Measurements from ENCODE around the gene ZNF541.

ZNF541 gene, protein sequence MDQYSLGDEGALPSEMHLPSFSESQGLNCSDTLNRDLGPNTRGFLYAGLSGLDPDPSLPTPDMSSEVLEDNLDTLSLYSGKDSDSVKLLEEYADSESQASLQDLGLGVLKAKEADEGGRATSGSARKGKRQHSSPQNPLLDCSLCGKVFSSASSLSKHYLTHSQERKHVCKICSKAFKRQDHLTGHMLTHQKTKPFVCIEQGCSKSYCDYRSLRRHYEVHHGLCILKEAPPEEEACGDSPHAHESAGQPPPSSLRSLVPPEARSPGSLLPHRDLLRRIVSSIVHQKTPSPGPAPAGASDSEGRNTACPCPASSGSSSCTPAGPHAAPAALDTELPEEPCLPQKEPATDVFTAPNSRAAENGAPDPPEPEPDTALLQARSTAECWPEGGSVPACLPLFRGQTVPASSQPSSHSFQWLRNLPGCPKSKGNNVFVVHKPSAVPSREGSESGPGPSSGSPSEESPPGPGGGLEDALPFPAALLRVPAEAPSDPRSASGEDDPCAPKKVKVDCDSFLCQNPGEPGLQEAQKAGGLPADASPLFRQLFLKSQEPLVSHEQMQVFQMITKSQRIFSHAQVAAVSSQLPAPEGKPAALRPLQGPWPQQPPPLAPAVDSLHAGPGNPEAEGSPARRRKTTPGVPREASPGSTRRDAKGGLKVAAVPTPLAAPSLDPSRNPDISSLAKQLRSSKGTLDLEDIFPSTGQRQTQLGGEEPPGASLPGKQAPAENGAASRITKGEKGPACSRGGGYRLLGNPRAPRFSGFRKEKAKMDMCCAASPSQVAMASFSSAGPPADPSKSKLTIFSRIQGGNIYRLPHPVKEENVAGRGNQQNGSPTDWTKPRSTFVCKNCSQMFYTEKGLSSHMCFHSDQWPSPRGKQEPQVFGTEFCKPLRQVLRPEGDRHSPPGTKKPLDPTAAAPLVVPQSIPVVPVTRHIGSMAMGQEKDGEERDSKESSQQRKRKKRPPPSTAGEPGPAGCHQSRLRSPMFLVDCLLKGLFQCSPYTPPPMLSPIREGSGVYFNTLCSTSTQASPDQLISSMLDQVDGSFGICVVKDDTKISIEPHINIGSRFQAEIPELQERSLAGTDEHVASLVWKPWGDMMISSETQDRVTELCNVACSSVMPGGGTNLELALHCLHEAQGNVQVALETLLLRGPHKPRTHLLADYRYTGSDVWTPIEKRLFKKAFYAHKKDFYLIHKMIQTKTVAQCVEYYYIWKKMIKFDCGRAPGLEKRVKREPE (N-terminal part only)

GRCh38 chr19:47573071-47574026, at the start of gene ZNF541:
Gene ZNF541 (minus strand): TSS chr19:47573148. CDS start chr19:47555856, 17,292 bp downstream.
- no peak for DNase-seq (ENCODE audit: low spot score)

DNA sequence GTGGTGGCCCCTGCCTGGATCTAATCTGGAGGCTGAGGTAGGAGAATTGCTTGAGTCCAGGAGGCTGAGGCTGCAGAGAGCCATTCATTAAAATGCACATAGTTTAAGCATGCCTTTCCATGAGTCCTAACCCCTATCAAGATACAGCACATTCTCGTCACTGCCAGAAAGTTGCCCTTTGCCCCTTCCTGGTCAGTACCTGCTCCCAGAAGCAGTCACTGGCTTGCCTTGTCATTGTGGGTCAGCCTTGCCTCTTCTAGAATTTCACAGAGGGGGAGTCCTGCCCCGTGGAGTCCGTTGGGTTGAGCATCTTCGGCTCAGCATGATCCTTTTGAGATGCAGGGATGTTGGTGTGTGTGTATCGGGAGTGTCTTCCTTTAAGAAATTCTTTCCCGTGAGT, 46.8 kb upstream of the ZNF541 start:
- DNase-seq (ENCODE audit: low spot score): no peak

DNA sequence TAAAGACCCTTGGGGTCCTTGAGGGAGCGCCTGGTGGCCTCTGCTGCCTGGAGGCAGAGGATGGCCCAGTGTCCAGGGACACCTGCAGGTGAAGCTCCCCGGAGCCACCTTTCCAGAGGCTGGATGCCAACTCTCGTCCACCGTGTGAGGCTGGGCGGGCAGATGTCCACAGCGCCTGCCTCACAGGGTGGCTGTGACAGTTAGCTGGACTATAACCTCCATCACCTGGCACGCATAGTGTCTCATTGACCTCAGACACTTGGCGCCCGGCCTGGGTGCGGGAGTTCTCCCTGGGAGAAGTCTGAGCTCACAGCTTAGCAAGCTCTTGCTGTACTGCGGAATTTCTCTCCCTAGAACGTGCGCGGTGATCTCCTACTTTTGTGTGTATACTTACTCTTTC, 45.8 kb upstream of the ZNF541 start:
- no peak for DNase-seq (ENCODE audit: low spot score)

DNA sequence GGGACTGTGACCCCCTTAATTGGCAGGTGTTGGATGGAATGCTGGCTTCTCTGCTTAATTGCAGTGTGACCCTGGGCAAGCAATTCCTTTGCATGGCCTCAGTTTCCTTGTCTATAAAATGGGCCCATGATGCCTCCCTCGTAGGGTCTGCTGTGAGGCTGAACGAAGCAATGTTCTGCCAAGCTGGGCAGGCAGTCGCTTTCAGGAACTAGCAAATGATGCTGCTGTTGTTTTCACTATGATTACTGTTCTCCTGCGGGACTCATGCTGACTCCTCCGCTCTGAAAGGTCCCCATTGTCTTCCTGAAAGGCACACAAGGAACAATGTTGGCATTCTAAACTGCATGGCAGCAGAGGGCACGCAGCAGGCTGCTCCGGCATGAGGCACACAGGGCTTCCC, 42.8 kb upstream of the ZNF541 start:
- DNase-seq (ENCODE audit: low spot score): no peak

GRCh38 chr19:47615230-47615629, 42.3 kb upstream of the ZNF541 start:
- no peak for DNase-seq (ENCODE audit: low spot score)

DNA sequence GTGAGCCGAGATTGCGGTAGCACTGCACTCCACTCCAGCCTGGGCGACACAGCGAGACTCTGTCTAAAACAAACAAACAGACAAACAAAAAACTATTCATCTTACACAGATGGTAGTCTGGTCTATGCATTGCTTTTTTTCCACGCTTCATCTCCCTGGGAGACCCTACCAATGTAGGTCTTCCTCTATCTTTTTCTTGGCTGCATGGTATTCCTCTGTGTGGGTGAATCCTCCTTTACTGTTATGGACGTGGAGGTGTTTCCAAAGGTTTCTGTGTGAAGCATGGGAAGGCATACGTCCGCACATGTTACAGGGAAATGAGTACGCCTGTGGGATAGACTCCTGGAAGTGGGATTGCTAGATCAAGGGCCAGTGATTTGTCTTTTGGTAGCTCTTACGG, 41.6 kb upstream of the ZNF541 start:
- DNase-seq (ENCODE audit: low spot score): no peak

DNA sequence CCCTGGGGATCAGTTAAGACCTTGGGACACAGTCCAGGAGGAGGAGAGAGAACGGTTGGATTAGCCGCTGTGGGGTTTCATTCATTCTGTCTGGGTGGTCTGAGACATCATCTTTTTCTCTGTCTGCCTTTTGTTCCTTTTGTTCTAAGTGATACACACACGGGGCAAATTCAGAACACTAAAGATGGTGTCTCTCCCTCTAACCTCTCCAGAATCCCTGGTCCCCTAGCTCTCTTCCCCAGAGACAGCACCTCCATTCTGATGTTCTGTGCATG, 41.0 kb upstream of the ZNF541 start:
- no peak for DNase-seq (ENCODE audit: low spot score)

DNA sequence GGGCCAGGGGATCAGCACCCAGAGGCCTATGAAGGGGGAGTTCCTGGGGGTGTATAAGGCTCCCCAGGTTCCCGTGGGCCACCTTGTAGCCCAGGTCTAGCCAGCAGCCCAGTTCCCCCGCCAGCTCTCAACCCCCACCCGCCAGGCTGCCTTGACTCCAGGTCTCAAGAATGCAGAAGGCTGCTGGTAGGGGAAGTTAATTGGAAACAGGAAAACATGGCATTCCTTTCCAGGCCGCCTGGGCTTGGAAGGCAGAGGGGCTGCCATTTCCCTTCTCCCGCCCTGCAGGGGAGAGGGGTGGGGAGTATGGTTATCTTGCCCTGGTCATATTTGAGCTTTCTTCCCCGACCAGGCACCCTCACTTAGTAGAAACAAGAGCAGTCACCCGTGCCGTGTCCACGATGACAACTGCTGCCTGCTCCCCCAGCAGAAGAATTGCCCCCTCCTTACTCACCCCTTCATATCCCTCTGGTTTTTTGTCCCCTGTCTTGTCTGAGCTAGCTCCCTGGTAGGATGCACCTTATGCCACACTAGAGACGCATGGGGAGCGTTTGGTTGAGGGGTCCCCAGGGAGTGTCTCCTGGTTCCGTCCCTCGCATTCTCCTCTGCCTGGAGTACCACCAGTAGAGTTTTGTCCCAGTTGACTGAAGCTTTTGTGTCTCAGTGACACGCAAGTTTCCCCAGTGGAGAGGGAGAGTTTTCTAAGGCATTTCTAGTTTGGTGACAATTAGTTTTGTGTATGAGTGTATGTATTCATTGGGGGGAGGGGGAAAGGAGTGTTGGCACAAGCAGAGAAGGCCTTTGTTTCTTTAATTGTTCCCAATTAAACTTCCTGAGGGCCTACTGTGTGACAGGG, 40.4 kb upstream of the ZNF541 start:
- DNase-seq (ENCODE audit: low spot score): no peak

- no peak for DNase-seq (ENCODE audit: low spot score)
Observed at GRCh38 chr19:47610902-47611301, 38.0 kb upstream of the ZNF541 start.

DNA sequence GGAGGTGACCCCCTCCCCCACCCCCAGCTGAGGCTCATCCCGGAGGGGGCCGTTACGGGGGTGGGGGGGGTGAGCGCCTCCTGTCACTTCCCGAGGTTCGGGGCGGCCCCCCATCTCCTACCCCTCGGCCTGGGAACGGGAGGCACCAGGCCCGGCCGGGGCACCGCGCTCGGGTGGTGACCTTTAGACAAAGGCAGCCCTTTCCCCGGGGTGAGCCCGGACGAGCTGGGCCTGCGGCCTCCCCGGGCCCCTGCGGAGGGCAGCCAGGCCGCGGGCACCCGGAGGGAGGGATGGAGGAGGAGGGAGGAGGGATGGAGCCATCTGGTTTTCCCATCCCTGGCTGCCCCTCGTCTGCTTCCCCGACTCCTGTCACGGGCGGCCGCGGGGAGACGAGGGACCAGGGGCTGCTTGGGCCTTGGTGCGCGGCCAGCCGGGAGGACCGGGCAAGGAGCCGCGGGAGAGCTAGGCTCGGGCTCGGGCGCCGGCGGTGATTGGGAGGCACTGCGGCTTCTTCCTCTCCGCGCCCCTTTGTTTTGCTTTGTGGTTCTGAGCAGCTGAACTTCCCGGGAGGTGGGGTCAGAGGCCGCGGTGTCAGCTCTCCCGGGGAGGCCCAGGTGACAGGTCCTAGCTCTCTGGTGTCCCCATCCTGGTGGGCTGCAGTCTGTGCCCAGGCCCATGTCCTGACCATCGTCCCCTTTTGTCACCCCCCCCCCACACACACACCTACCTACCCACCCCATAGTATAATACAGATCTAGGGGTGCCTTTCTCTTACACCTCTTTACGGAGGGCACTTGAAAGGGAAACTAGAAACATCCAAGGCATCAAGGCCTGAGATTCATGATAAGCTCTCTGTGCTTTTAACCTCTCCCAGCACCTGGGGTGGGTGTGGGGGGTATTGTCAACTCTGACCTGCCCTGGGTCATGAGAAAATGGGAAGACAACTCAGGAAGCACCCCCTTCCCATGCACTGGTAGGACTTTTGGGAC, 37.3 kb upstream of the ZNF541 start:
- DNase-seq (ENCODE audit: low spot score): peak; percentile 23

- peak; percentile 80 for DNase-seq (ENCODE audit: low spot score)
Observed at GRCh38 chr19:47608969-47609905, 36.3 kb upstream of the ZNF541 start, which contains the start of gene BICRA. Gene BICRA (plus strand): TSS chr19:47609134. CDS start chr19:47673575, 64,441 bp downstream.

DNA sequence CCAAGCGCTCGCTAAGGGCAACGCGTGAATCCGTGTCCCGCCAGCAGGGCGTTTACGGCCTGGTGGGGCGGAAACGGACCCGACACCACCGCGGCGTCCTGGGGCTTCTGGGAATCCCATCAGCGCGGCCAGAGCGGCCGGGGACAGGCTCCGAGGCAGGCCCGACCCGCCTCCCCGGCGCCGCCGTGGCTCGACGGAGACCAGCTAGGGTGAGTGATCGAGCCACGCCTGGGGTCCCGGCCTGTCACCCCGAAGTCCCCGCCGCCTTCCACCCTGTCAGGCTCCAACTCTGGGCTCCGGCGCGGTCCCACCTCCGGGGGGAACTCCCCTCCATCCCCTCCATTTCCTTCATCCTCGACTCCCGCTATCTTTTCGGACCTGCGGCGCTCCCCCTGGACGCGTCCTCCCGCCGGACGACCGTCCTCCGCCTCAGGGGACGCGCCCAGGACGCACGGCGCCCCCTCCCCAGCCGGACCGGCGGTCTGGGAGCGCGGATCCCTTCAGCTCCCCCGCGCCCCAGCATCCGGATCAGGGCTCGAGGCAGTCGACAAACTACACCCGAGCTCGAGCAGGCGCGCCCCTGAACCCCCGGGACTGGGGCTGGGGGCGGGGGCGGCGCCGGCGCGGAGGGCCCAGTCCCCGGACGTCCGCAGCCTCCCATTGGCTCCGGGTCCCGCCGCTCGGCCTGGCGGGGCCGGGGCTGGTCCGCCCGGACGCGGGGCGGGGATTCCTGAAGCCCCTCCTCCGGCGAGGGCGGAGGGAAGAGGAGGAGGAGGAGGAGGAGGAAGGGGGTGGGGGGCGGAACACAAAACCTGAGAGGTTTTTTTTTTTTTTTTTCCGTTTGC, 35.3 kb upstream of the ZNF541 start:
- DNase-seq (ENCODE audit: low spot score): peak; percentile 91

DNA sequence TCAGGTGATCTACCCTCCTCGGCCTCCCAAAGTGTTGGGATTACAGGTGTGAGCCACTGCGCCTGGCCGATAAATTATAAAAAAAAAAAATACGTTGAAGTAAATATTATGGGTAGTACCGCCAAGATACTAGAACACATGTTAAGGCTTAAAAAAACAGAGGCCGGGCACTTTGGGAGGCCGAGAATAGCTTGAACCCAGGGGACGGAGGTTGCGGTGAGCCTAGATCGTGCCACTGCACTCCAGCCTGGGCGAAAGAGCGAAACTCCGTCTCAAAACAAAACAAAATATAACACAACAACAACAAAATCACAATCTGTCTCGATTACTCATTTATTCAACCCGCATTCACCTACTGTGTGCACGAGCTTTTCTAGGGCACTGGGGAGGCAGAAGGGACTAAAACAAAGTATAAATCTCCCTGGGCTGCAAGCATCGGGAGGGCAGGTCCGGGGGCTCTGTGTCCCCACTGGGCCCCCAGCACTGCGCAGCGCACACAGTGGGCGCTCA, 34.7 kb upstream of the ZNF541 start:
- DNase-seq (ENCODE audit: low spot score): no peak

DNA sequence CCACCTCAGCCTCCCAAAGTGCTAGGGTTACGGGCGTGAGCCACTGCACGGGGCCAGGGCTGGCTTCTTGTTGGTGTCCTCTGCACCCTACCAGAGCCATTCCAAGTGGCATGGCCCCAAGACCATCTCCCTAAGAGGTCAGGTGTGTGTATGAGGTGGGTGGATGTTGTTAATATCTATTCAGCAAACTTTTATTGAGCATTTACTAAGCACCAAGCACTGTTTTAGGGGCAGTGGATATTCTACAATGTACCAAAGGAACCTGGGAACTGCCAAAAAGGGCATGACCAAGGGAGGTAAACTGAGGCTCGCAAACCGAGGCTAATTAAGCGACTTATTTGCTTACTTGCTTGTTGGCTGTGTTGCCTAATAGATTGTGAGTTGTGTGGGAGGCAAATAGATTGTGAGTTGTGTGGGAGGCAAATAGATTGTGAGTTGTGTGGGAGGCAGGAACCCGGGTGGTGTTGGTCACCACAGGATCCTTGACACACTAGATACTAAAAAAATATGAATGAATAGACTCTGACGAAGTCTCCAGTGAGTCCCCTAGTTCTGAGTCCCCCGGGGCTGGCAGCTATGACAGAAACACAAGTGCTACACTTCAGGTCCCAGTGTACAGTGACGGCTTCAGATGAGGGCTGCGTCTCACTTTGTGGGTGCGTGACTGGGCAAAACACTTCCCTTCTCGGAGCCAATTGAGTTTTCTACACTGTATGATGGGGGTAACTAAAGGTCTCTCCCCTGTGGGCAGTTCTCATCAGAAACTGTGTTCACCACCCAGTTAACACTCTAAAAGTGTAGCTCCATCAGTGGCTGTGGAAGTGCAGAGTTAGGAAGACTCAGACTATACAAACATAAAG, 31.0 kb upstream of the ZNF541 start:
- no peak for DNase-seq (ENCODE audit: low spot score)

DNA sequence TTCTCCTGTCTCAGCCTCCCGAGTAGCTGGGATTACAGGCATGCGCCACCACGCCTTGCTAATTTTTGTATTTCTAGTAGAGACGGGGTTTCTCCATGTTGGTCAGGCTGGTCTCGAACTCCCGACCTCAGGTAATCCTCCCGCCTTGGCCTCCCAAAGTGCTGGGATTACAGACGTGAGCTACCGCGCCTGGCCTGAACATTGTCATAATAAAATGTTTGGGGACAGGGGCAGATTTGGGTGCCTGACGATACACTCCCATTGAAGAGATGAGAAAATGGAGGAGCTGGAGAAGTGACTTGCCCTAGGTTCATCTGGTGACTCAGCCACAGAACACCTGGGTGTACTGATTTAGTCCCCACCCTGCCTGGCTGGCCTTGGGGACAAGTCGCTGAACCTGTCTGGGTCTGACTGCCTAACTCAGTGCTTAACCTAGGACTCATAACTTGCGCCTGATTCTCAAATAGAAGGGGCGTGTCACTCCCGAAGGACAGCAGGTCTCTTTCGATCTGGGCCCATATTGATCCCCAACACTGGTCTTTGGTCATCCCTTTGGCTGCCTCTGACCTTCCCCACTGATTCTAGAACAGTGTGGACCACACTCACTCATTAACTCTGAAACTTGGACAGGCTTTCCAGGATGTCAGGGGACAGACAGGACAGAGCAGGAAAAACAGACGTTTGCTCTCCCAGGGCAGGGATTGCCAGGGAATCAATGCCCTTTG, 28.4 kb upstream of the ZNF541 start:
- peak; percentile 66 for DNase-seq (ENCODE audit: low spot score)
